OCI-LY3 (cell line): ENCODE results near the gene KDM4B.

Source experiments
- H2AFZ ChIP-seq: fragments of 200-600, 300-600 bp; shearing (Covaris generic); 2 replicates; pipeline ENCODE4 v1.6.0; 2014; ENCODE audit warnings: antibody characterized with exemption, low read depth, low read length
- H3K27ac ChIP-seq: fragments of 200-600, 300-600 bp; sonication (generic); 2 replicates; pipeline ENCODE4 v1.5.1; 2014; ENCODE audit warnings: mild to moderate bottlenecking, low read length, moderate library complexity, mixed read lengths
- H3K27me3 ChIP-seq: fragments of 200-600, 300-600 bp; sonication (generic); 2 replicates; pipeline ENCODE4 v1.6.1; 2014; ENCODE audit warnings: low read depth, low read length, mixed read lengths
- H3K36me3 ChIP-seq: fragments of 200-600, 300-600 bp; sonication (generic); replicated peaks from 2 replicates; pipeline ENCODE3; 2014; ENCODE audit warnings: low read depth, low read length, mixed read lengths
- H3K4me1 ChIP-seq: fragments of 300-600, 200-600 bp; sonication (generic); 2 replicates; pipeline ENCODE4 v1.6.1; 2014; ENCODE audit warnings: low read length, mixed read lengths
- H3K4me2 ChIP-seq: fragments of 200-600, 300-600 bp; sonication (generic); 2 replicates; pipeline ENCODE4 v1.6.1; 2014; ENCODE audit warnings: low read length, mixed read lengths
- H3K4me3 ChIP-seq: fragments of 300-600, 200-600 bp; sonication (generic); 2 replicates; pipeline ENCODE4 v1.5.1; 2014; ENCODE audit warnings: antibody characterized with exemption, mild to moderate bottlenecking, low read length, moderate library complexity
- H3K79me2 ChIP-seq: fragments of 300-600, 200-600 bp; shearing (Covaris generic); 2 replicates; pipeline ENCODE4 v1.6.1; 2014; ENCODE audit warnings: mild to moderate bottlenecking, low read length, mixed read lengths
- H3K9ac ChIP-seq: fragments of 300-600, 200-600 bp; shearing (Covaris generic); 2 replicates; pipeline ENCODE4 v1.6.0; 2014; ENCODE audit warnings: mild to moderate bottlenecking, low read length, moderate library complexity
- H3K9me3 ChIP-seq: fragments of 200-600, 300-600 bp; shearing (Covaris generic); 2 replicates; pipeline ENCODE4 v1.6.1; 2014; ENCODE audit warnings: low read length, mixed read lengths; ENCODE audit not compliant: insufficient read depth
- H4K20me1 ChIP-seq: fragments of 200-600, 300-600 bp; sonication (generic); 2 replicates; pipeline ENCODE4 v1.6.1; 2016; ENCODE audit warnings: low read length, mixed read lengths; ENCODE audit not compliant: insufficient read depth
- CTCF ChIP-seq: fragments of 200-600, 300-600 bp; sonication (generic); IDR thresholded peaks from 2 replicates; pipeline ENCODE4 v1.5.1; 2014; ENCODE audit warnings: antibody characterized with exemption, low read length, low read depth
- EZH2phosphoT487 ChIP-seq: fragments of 200-600 bp; shearing (Covaris generic); IDR thresholded peaks from 2 replicates; pipeline ENCODE4 v1.6.1; 2018; ENCODE audit warnings: antibody characterized with exemption, mixed run types, low read depth

KDM4B gene

DNA sequence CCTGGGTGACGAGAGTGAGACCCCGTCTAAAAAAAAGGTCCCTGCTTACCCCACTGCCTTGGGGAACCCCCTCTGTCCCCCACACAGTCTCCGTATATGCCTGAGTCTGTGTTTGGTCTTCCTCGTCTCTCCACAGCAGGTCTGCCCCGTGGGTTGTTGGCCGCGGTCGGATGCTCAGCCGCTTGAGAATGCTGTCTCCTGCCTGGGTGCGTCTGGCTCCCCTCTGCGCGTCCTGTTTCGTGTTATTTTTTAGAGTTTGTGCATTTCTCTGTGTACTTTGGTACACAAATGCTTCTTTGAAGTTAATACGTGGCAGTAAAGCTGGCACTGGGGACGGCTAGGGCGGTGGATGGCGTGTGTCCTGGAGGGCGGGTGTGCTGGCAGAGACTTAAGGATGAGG lies 34.9 kb downstream of the KDM4B start:
- H2AFZ ChIP-seq, result no peak overlapping the region
- no peak overlapping the region for H3K9ac ChIP-seq
- H3K36me3 ChIP-seq, result peaks cover 8% of the 10 kb centered on the region
- no peaks in the 10 kb centered on the region for H3K27me3 ChIP-seq
- TF ChIP-seq CTCF, result no peak
- TF ChIP-seq EZH2phosphoT487, result no peak
- H3K79me2 ChIP-seq, result peaks cover 71% of the 10 kb centered on the region
- no peak overlapping the region for H3K4me2 ChIP-seq
- H3K27ac ChIP-seq, result no peak overlapping the region
- no peak overlapping the region for H3K4me3 ChIP-seq
- no peaks in the 10 kb centered on the region for H3K9me3 ChIP-seq
- H4K20me1 ChIP-seq, result peaks cover 89% of the 10 kb centered on the region
- no peaks in the 10 kb centered on the region for H3K4me1 ChIP-seq

DNA sequence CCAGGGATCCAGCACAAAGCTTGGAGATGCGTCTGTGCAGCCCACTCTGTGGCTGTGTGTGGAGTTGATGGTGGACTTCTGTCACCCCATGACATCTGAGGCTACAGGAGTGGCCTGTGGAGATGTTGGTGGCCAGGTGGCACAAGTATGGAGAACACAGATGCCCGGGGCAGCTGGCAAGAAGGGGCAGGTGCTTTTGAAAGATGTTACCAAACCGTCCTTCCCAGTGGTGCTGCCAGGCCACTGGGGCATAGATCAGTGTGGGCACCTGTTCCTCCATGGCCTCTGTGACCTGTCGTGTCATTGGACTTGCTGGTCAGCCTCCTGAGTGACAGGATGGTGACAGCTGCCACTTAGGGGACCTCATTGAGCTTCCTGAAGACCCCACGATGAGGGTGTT lies 36.2 kb downstream of the KDM4B start:
- no peak for TF ChIP-seq CTCF
- no peak for TF ChIP-seq EZH2phosphoT487
- Histone ChIP-seq H3K27me3 (no peaks in the 10 kb centered on the region), H3K4me3 (no peak overlapping the region), H3K27ac (no peak overlapping the region), H3K4me2 (no peak overlapping the region), H3K4me1 (no peaks in the 10 kb centered on the region), H3K9ac (no peak overlapping the region), H3K79me2 (peaks cover 77% of the 10 kb centered on the region), H4K20me1 (peaks cover 94% of the 10 kb centered on the region), H3K9me3 (no peaks in the 10 kb centered on the region), H3K36me3 (peaks cover 8% of the 10 kb centered on the region), H2AFZ (no peak overlapping the region)

DNA sequence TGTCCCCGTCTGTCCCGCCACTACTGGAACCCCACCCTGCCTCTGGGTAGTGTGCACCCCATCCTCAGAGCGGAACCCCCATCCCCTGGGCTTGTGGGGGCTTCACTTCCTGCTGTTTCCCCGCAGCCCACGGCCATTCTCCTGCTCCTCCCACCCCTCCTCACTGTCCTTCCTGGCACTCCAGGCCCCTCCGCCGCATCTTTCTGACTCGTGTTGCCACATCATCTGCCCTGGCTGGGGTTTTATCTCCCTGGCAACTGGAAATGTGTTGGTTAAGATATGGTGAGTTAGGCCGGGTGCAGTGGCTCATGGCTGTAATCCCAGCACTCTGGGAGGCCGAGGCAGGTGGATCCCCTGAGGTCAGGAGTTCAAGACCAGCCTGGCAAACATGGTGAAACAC lies 37.3 kb downstream of the KDM4B start:
- Histone ChIP-seq H3K36me3 (peaks cover 8% of the 10 kb centered on the region), H3K27ac (no peak overlapping the region), H3K4me2 (no peak overlapping the region), H3K79me2 (peaks cover 76% of the 10 kb centered on the region), H3K9ac (no peak overlapping the region), H4K20me1 (peaks cover 93% of the 10 kb centered on the region), H3K9me3 (no peaks in the 10 kb centered on the region), H3K4me1 (no peaks in the 10 kb centered on the region), H2AFZ (no peak overlapping the region), H3K27me3 (no peaks in the 10 kb centered on the region), H3K4me3 (no peak overlapping the region)
- TF ChIP-seq EZH2phosphoT487, result no peak
- no peak for TF ChIP-seq CTCF

DNA sequence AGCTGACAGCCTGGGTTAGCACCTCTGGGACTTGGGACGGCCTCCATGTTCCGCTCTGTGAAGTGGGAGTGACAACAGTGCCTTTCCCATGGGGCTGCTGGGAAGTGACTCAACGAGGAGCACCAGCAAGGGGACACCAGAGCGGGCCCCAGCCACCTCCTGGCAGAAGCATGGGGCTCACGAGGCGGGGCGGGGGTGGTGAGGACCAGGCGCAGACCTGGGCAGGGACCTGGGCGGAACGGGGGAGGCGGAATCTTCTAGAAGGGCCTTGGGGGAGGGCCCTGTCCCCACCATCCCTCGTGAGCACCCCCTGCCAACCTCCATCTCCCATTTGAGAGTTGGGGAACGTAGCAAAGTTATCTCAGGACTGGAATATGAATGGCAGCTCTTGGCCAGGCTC lies 37.9 kb downstream of the KDM4B start:
- TF ChIP-seq EZH2phosphoT487 (no peak), CTCF (no peak)
- no peak overlapping the region for H2AFZ ChIP-seq

More for the DNA sequence above, 37.9 kb downstream of the KDM4B start:
- H3K79me2 ChIP-seq, result peaks cover 80% of the 10 kb centered on the region
- peaks cover 8% of the 10 kb centered on the region for H3K36me3 ChIP-seq
- H3K27me3 ChIP-seq, result no peaks in the 10 kb centered on the region
- H3K27ac ChIP-seq, result no peak overlapping the region
- no peak overlapping the region for H3K4me2 ChIP-seq
- H3K4me3 ChIP-seq, result no peak overlapping the region
- H4K20me1 ChIP-seq, result peaks cover 93% of the 10 kb centered on the region
- no peaks in the 10 kb centered on the region for H3K9me3 ChIP-seq
- H3K9ac ChIP-seq, result no peak overlapping the region
- H3K4me1 ChIP-seq, result no peaks in the 10 kb centered on the region
